ENCODE data around the gene LANCL2. TPM values are rescaled to one million over a fixed set of nuclear protein-coding genes. Genes with fewer than 3 reads are reported as not detected.

LANCL2 gene
- total and polyA plus RNA-seq, 2 experiments from 2014 or later: 11.7 to 13.8 TPM

GRCh38 chr7:55448526-55448925, 83.4 kb downstream of the LANCL2 start:
- no peak overlapping the region for H3K4me2 ChIP-seq (ENCODE audit: unreplicated experiment)
- in situ Hi-C loops (cut with MboI): no loop called here
- no peaks in the 10 kb centered on the region for H3K27me3 ChIP-seq (replicated peaks; ENCODE audit: insufficient read depth)
- H3K9me2 ChIP-seq (ENCODE audit: insufficient read depth): no peaks in the 10 kb centered on the region
- H3K9me3 ChIP-seq (ENCODE audit: low read depth): no peaks in the 10 kb centered on the region
- H3K9ac ChIP-seq: no peak overlapping the region
- no peaks in the 10 kb centered on the region for H3F3A ChIP-seq (ENCODE audit: insufficient read depth)
- H3K79me2 ChIP-seq (ENCODE audit: insufficient read depth): no peaks in the 10 kb centered on the region
- TF ChIP-seq EZH2 (IDR thresholded peaks at IDR 0.05; ENCODE audit: insufficient read depth, poor library complexity, severe bottlenecking) (no peak), EZH2phosphoT487 (IDR thresholded peaks at IDR 0.05; ENCODE audit: insufficient read depth, low read depth) (no peak)
- no peaks in the 10 kb centered on the region for H3K36me3 ChIP-seq (ENCODE audit: low read depth)
- no peak overlapping the region for H3K4me3 ChIP-seq
- no peak overlapping the region for H2AFZ ChIP-seq
- H3K4me1 ChIP-seq (ENCODE audit: insufficient read depth): no peaks in the 10 kb centered on the region
- no peak for DNase-seq
- 69 to 76% methylated on average over 22 of the region's 22 CpGs for WGBS, 2 experiments (ENCODE audit: low coverage in 1 of 2, low lambda C conversion rate in 2 of 2, missing lambda C conversion rate in 2 of 2)
- no peak overlapping the region for H3K27ac ChIP-seq
- H4K20me1 ChIP-seq (ENCODE audit: insufficient read depth): no peaks in the 10 kb centered on the region

GRCh38 chr7:55449205-55449991, 84.3 kb downstream of the LANCL2 start:
- in situ Hi-C loops (cut with MboI): no loop called here
- Histone ChIP-seq H3K9me3 (ENCODE audit: low read depth) (no peaks in the 10 kb centered on the region), H3K36me3 (ENCODE audit: low read depth) (no peaks in the 10 kb centered on the region), H3K27ac (no peak overlapping the region), H4K20me1 (ENCODE audit: insufficient read depth) (no peaks in the 10 kb centered on the region), H3F3A (ENCODE audit: insufficient read depth) (no peaks in the 10 kb centered on the region), H3K9ac (no peak overlapping the region), H2AFZ (no peak overlapping the region), H3K27me3 (replicated peaks; ENCODE audit: insufficient read depth) (no peaks in the 10 kb centered on the region), H3K9me2 (ENCODE audit: insufficient read depth) (no peaks in the 10 kb centered on the region), H3K4me2 (ENCODE audit: unreplicated experiment) (no peak overlapping the region), H3K4me3 (no peak overlapping the region), H3K4me1 (ENCODE audit: insufficient read depth) (no peaks in the 10 kb centered on the region), H3K79me2 (ENCODE audit: insufficient read depth) (no peaks in the 10 kb centered on the region)
- DNase-seq: no peak
- no peak for TF ChIP-seq EZH2phosphoT487 (IDR thresholded peaks at IDR 0.05; ENCODE audit: insufficient read depth, low read depth)
- no peak for TF ChIP-seq EZH2 (IDR thresholded peaks at IDR 0.05; ENCODE audit: insufficient read depth, poor library complexity, severe bottlenecking)
- WGBS, 2 experiments (ENCODE audit: low coverage in 1 of 2, low lambda C conversion rate in 2 of 2, missing lambda C conversion rate in 2 of 2): 58 to 80% methylated on average over 30 to 45 of the region's 56 CpGs

- Histone ChIP-seq H3K27me3 (replicated peaks; ENCODE audit: insufficient read depth) (no peaks in the 10 kb centered on the region), H3K4me1 (ENCODE audit: insufficient read depth) (no peaks in the 10 kb centered on the region), H3K27ac (no peak overlapping the region), H3K9me3 (ENCODE audit: low read depth) (no peaks in the 10 kb centered on the region), H3K4me2 (ENCODE audit: unreplicated experiment) (no peak overlapping the region), H3K4me3 (no peak overlapping the region), H3K36me3 (ENCODE audit: low read depth) (no peaks in the 10 kb centered on the region), H3K9ac (no peak overlapping the region), H3F3A (ENCODE audit: insufficient read depth) (no peaks in the 10 kb centered on the region), H3K9me2 (ENCODE audit: insufficient read depth) (no peaks in the 10 kb centered on the region), H3K79me2 (ENCODE audit: insufficient read depth) (no peaks in the 10 kb centered on the region), H4K20me1 (ENCODE audit: insufficient read depth) (no peaks in the 10 kb centered on the region), H2AFZ (no peak overlapping the region)
- TF ChIP-seq EZH2phosphoT487 (IDR thresholded peaks at IDR 0.05; ENCODE audit: insufficient read depth, low read depth) (no peak), EZH2 (IDR thresholded peaks at IDR 0.05; ENCODE audit: insufficient read depth, poor library complexity, severe bottlenecking) (no peak)
- 84 to 91% methylated on average over 8 of the region's 8 CpGs for WGBS, 2 experiments (ENCODE audit: low coverage in 1 of 2, low lambda C conversion rate in 2 of 2, missing lambda C conversion rate in 2 of 2)
- no peak for DNase-seq
- in situ Hi-C loops (cut with MboI): no loop called here
Observed at GRCh38 chr7:55449992-55450535, 84.9 kb downstream of the LANCL2 start.

GRCh38 chr7:55452971-55453370, 87.8 kb downstream of the LANCL2 start:
- in situ Hi-C loops (cut with MboI): no loop called here

More at GRCh38 chr7:55452971-55453370, 87.8 kb downstream of the LANCL2 start:
- Histone ChIP-seq H3K27ac (no peak overlapping the region), H3K9ac (no peak overlapping the region), H3K4me3 (no peak overlapping the region), H3K4me1 (ENCODE audit: insufficient read depth) (no peaks in the 10 kb centered on the region), H2AFZ (no peak overlapping the region), H3K9me2 (ENCODE audit: insufficient read depth) (no peaks in the 10 kb centered on the region), H3K79me2 (ENCODE audit: insufficient read depth) (no peaks in the 10 kb centered on the region), H3K27me3 (replicated peaks; ENCODE audit: insufficient read depth) (no peaks in the 10 kb centered on the region), H3K36me3 (ENCODE audit: low read depth) (no peaks in the 10 kb centered on the region), H4K20me1 (ENCODE audit: insufficient read depth) (no peaks in the 10 kb centered on the region), H3F3A (ENCODE audit: insufficient read depth) (no peaks in the 10 kb centered on the region), H3K9me3 (ENCODE audit: low read depth) (no peaks in the 10 kb centered on the region), H3K4me2 (ENCODE audit: unreplicated experiment) (no peak overlapping the region)
- no peak for TF ChIP-seq EZH2 (IDR thresholded peaks at IDR 0.05; ENCODE audit: insufficient read depth, poor library complexity, severe bottlenecking)
- TF ChIP-seq EZH2phosphoT487 (IDR thresholded peaks at IDR 0.05; ENCODE audit: insufficient read depth, low read depth): no peak
- DNase-seq: no peak
- WGBS, 2 experiments (ENCODE audit: low coverage in 1 of 2, low lambda C conversion rate in 2 of 2, missing lambda C conversion rate in 2 of 2): 95 to 97% methylated on average over 4 of the region's 4 CpGs

Data from GM23248 (cell line).